Measurements from ENCODE around the gene MTMR4.

Gene MTMR4

GRCh38 chr17:58541249-58541648 lies 26.8 kb upstream of the MTMR4 start:
- peak; percentile 68; the same call in 1 of the 2 replicates for TF ChIP-seq CTCF (conservative IDR thresholded peaks at IDR 0.05; ENCODE audit: low read depth, low read length)
- Histone ChIP-seq H2AFZ (ENCODE audit: low read depth) (no peak overlapping the region), H3K4me2 (no peak overlapping the region), H4K20me1 (ENCODE audit: insufficient read depth) (no peaks in the 10 kb centered on the region), H3K9ac (no peak overlapping the region), H3K4me1 (ENCODE audit: low read depth, poor library complexity, severe bottlenecking) (no peaks in the 10 kb centered on the region), H3K27ac (no peak overlapping the region), H3K4me3 (IDR thresholded peaks at IDR 0.05; ENCODE audit: insufficient read depth, low read depth, low read length) (no peak overlapping the region), H3K79me2 (ENCODE audit: insufficient read depth, low read depth) (no peaks in the 10 kb centered on the region), H3K36me3 (ENCODE audit: insufficient read depth) (no peaks in the 10 kb centered on the region), H3K27me3 (ENCODE audit: insufficient read depth, low read depth) (no peaks in the 10 kb centered on the region)

DNA sequence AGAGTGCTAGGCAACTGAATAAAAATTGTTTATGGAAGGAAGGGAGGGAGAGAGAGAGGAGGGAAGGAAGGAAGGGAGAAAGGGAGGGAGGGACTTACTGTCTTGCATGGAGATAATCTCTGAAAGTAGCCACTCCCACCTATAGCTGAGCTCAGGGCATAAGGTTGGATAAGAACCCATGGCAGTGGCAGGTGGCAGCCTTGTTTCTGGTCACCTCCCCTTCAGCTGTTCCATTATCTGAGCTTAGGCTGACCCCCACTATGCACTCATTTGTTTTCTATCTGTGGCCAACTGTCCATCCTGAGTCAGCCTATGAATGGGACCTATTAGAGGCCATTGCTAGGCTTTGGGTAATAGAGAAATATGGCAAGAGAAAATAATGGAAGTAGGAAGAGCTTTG lies 25.3 kb upstream of the MTMR4 start:
- Histone ChIP-seq H3K4me3 (IDR thresholded peaks at IDR 0.05; ENCODE audit: insufficient read depth, low read depth, low read length) (no peak overlapping the region), H3K27ac (no peak overlapping the region), H3K27me3 (ENCODE audit: insufficient read depth, low read depth) (no peaks in the 10 kb centered on the region), H3K9ac (no peak overlapping the region), H3K4me2 (no peak overlapping the region), H3K4me1 (ENCODE audit: low read depth, poor library complexity, severe bottlenecking) (no peaks in the 10 kb centered on the region), H3K79me2 (ENCODE audit: insufficient read depth, low read depth) (no peaks in the 10 kb centered on the region), H3K36me3 (ENCODE audit: insufficient read depth) (no peaks in the 10 kb centered on the region), H4K20me1 (ENCODE audit: insufficient read depth) (no peaks in the 10 kb centered on the region), H2AFZ (ENCODE audit: low read depth) (no peak overlapping the region)
- no peak for TF ChIP-seq CTCF (conservative IDR thresholded peaks at IDR 0.05; ENCODE audit: low read depth, low read length)

- no peak overlapping the region for H3K4me3 ChIP-seq (IDR thresholded peaks at IDR 0.05; ENCODE audit: insufficient read depth, low read depth, low read length)
- no peak overlapping the region for H3K4me2 ChIP-seq
- no peak for TF ChIP-seq CTCF (conservative IDR thresholded peaks at IDR 0.05; ENCODE audit: low read depth, low read length)
- no peaks in the 10 kb centered on the region for H4K20me1 ChIP-seq (ENCODE audit: insufficient read depth)
- H3K27me3 ChIP-seq (ENCODE audit: insufficient read depth, low read depth) = no peaks in the 10 kb centered on the region
- no peak overlapping the region for H2AFZ ChIP-seq (ENCODE audit: low read depth)
- no peak overlapping the region for H3K27ac ChIP-seq
- no peak overlapping the region for H3K9ac ChIP-seq
- H3K36me3 ChIP-seq (ENCODE audit: insufficient read depth) = no peaks in the 10 kb centered on the region
- H3K79me2 ChIP-seq (ENCODE audit: insufficient read depth, low read depth) = no peaks in the 10 kb centered on the region
- H3K4me1 ChIP-seq (ENCODE audit: low read depth, poor library complexity, severe bottlenecking) = no peaks in the 10 kb centered on the region
These were observed 24.5 kb upstream of the MTMR4 start for GRCh38 chr17:58538811-58539409.

GRCh38 chr17:58537266-58537665 lies 22.8 kb upstream of the MTMR4 start:
- H3K79me2 ChIP-seq (ENCODE audit: insufficient read depth, low read depth) = no peaks in the 10 kb centered on the region
- no peak overlapping the region for H2AFZ ChIP-seq (ENCODE audit: low read depth)
- H3K36me3 ChIP-seq (ENCODE audit: insufficient read depth) = no peaks in the 10 kb centered on the region
- H3K27ac ChIP-seq = no peak overlapping the region
- H3K9ac ChIP-seq = no peak overlapping the region
- TF ChIP-seq CTCF (conservative IDR thresholded peaks at IDR 0.05; ENCODE audit: low read depth, low read length) = no peak
- H3K4me3 ChIP-seq (IDR thresholded peaks at IDR 0.05; ENCODE audit: insufficient read depth, low read depth, low read length) = no peak overlapping the region
- 0 out of 2 replicates have a peak, but pooled peaks cover 7% of the 10 kb centered on the region for H3K27me3 ChIP-seq (ENCODE audit: insufficient read depth, low read depth)
- no peaks in the 10 kb centered on the region for H4K20me1 ChIP-seq (ENCODE audit: insufficient read depth)
- H3K4me1 ChIP-seq (ENCODE audit: low read depth, poor library complexity, severe bottlenecking) = peaks cover 4% of the 10 kb centered on the region
- no peak overlapping the region for H3K4me2 ChIP-seq

All from KMS-11 (cell line).